GM21529 (cell line): Measurements from ENCODE around the gene TCF12.

Experiments
- ATAC-seq: cut with Tn5 transposase; IDR thresholded peaks from one replicate; pipeline ENCODE4 v1.9.1; 2021; ENCODE audit not compliant: unreplicated experiment

Gene TCF12

DNA sequence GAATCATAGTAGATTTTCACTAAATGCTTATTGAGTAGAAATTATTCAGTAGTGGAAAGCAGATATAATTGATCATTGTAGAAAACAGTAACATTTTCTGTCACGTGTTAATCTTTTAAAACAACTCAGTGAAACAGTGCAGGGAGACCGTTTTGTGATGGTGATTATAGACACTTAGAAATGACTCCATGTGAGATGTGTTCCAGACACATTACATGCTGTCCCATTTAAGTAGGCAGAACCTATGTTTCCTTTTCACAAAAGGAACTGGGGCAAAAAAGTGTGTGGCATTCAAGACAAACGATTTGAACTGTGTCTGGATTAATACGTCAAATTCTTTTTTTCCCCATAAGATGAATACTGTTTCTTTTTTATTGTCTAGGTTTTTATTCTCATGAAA, 126.5 kb downstream of the TCF12 start:
- no peak for ATAC-seq

DNA sequence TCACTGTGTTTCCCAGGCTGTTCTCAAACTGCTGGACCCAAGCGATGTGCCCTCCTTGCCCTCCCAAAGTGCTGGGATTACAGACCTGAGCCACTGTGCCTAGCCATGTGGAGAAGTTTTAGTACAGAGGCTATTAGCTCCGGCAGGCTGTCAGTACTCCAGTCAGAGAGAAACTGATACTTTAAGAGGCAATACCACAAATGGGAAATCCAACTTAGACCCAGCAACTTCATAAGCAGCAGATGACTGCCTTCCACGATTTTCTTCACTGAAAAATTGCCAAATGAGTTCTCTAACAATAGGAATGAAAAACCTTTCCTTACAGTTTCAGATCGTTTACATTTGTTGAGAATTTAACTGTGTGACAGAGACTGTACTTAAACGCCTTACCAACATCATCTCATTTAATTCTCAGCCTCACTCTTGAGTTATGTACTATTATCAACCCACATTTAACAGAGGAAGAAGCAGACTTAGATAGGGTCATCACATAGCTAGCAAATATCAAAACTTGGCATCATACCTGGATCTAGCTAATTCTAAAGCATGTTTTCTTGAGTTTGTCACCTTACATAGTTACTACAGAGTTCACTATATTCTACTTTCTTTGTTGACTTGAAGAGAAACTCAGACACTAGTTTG, 127.4 kb downstream of the TCF12 start:
- ATAC-seq, result peak; percentile 92

DNA sequence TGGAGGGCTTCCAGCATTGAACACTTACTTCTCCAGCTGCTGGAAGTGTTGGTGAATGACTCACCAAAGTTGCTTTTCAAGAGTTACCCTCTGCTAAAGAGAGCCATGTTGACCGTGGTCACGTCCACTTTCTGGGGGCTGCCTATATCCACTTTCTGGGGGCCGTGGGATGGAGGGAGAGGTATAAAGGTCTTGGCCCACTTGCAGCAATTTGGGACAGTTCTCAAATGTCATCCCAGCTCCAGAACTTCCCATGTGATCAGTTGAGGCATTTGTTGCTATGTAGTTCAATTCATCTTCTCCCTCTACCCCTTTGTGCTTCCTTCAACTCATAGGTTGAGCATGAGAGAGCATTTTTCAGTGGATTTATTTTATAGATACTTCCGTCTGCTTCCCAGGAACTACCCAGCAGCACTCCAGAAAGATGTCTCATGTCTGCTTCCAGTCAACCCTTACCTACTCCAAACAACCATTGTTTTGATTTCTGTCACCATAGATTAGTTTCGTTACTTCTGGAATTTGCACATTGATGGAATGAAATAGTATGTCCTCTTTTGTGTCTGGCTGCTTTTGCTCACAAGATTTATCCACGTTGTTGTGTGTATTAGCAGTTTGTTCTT, 130.6 kb downstream of the TCF12 start:
- no peak for ATAC-seq

DNA sequence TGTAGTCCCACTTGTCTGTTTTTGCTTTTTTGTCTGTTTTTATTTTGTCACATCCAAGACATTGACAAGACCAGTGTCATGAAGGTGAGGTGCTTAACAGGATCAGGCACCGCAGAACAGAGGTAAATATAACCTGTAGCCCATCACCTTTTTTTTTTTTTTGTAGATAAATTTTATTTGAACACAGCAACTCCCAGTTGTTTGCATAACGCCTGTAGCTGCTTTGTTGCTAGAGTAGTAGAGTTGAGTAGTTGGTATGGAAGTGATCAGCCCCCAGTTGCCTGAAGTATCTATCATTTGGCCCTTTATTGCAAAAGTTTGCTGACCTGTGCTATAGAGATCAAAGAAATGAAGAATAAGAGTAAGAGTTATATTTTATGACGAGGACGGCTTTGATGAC, 135.0 kb downstream of the TCF12 start:
- no peak for ATAC-seq

DNA sequence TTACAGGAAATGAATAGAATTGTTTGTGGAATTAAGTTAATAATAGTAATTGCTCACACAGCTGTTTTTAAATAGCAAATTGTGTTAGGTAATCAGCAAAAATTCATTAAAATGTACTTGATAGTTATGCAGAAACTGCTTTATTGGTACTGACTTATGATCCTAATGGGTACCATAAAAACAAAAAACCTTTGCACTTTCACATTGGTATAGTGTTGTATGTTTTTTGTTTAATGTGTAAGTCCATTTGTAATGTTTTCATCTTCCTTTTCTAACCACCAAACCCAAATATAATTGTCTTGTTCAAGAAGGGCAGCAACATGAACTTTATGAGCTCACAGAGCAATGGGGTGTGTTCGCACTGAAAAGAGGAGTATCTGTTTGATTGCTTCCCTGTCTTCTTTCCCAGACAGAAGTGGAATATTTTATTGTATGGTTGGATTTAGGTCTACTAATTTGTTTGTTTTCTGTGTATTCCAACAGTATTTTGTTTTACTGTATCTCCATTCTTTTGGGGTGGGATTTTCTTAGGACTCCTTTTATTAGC, 135.8 kb downstream of the TCF12 start:
- no peak for ATAC-seq

DNA sequence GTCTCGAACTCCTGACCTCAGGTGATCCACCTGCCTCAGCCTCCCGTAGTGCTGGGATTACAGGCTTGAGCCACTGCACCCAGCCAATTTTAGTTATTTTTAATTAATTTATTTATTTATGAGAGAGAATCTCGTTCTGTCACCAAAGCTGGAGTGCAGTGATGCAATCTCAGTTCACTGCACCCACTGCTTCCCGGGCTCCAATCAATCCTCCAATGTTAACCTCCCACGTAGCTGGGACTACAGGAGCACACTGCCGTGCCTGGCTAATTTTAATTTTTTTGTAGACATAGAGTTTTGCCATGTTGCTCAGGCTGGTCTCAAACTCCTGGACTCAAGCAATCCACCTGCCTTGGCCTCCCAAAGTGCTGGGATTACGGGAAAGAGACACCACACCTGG, 137.9 kb downstream of the TCF12 start:
- no peak for ATAC-seq

DNA sequence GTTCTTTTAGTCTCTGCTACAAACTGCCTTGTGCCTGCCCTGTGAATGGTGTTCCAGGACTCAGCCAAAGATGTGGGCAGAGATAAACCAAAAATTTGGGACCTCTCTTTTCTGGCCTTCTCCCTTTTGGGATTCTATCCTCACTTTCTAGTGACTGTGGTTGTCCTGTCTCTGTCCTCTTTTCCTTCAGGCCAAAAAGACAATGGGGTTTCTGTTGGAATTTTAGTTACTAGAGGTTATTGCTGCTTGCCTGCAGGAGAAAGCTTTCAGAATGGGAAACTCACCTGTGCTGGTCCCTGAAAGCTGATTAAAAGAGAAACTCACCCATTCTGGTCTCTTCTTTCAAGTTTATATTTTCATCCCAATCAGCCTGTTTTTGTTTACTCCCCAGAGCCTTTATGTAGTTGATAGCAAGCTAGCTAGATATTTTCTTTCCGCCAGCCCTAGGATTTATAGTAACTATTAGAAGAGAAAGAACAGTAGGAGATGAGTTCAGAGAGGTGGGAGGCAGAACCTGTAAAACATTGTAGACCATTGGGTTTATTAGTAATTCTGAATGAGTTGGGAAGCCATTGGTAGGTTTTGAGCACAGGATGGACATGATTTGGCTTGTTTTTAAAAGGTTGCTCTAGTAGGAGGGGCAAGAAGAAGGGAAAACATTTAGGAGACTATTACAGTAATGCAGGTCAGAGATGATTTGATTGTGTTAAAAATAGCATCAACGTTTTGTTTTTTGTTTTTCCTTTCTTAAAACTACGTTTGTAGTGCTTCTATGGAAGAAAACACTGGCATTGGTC, 138.9 kb downstream of the TCF12 start:
- no peak for ATAC-seq

DNA sequence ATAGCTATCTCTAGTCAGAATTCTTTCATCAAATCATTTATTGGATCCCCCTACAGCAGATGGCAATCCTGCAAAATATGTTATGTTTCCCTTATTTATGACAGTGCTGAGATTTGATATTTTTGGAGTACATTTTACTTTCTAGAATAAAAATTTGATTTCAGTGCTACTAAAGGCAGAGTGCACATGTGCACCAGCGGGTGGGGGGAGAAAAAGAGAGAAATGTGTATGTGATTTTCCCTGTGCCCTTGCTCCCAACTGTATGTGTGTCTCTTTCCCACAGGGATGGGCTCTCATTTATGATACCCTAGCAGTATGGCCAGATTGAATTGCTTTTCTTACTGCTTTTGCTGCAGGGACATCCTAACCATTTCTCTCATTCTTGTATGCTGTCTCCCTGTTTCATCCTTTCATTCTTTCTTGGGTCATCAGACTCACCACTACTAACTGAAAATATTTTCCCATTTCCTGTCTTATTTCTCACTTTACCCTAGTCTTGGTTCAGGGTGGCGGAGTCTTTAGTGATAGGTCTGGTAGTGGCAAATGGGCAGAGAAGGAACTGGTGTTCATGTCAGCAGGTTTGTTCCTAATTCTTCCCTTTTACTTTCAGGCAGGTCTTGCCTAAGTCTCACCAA, 140.7 kb downstream of the TCF12 start:
- no peak for ATAC-seq

DNA sequence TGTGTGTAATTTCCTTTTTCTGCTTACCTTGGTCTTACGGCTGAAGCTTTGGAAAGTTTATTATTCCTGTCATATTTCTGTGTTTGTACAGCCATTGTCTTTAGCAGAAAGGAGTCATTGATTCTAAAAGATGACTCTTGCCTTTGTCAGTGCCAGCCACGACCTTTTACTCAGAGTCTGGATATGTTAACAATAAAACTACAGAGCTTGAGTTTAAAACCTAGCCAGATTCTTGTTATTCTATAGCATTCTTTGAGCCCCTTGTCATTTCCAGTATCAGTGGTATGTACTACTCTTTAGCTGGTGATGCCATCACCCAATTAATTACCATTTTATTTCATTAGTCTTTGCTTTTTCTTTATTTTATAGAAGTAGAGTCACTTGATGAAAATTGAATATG, 142.4 kb downstream of the TCF12 start:
- no peak for ATAC-seq

DNA sequence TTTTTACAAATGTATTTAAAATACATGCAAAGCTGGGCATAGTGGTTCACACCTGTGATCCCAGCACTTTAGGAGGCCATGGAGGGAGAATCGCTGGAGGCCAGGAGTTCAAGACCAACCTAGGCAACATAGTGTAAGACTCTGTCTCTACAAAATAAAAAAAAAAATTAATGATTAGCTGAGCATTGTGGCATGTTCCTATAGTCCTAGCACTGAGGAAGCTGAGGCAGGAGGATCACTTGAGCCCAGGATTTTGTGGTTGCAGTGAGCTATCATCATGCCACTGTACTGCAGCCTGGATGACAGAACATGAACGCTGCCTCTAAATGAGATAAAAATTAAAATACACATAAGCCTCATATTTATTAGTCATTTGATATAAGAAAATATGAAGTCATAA, 142.8 kb downstream of the TCF12 start:
- no peak for ATAC-seq

DNA sequence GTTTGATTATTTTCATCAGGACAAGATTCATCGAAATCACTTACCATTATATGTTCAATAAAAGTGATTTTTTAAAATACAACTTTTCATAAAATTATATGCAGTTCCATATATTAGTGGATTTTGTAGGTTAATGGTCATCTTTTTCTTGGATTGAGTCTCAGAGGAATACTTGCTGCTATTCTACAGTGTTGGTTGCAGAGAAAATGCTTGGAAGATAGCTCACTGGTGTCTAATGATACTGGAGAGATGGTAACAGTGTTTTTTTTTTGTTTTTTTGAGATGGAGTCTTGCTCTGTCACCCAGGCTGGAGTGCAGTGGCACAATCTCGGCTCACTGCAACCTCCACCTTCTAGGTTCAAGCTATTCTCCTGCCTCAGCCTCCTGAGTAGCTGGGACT, 143.3 kb downstream of the TCF12 start:
- no peak for ATAC-seq

DNA sequence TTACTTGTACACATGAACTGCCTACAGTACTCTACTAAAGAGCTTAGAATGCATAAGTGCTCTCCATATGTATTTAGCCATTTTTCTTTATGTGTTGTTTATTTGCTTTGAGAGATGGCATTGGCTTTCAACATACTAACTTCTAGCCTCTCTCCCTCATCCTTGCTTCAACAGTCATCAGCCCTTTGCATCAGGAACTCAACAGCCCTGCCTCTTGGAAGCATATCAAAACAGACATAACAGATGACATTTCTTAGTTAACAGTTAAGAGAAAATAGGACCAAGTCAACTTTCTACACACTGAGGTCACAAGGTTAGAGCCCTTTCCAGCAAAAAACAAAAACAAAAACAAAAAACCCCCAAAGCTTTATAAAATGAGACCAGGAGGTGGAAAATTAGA, 145.6 kb downstream of the TCF12 start:
- no peak for ATAC-seq

DNA sequence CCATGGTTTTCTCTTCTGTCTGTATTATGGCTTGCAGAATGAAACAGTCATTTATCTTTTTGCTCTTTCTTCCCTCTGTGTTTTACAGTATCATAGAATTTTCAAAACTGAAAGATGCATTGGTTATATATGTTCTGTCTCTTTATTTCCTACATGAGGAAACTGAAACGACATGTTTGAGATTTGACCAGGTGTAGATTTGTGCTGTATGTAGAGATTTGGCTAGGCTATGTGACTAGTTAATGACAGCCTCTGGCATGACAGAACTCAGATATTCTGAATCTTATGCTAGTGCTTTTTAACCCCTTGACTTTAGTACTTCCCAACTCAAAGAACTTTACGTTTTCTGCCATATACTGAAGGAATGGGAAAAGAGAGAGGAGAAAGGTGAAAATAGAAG, 151.0 kb downstream of the TCF12 start:
- ATAC-seq, result no peak

DNA sequence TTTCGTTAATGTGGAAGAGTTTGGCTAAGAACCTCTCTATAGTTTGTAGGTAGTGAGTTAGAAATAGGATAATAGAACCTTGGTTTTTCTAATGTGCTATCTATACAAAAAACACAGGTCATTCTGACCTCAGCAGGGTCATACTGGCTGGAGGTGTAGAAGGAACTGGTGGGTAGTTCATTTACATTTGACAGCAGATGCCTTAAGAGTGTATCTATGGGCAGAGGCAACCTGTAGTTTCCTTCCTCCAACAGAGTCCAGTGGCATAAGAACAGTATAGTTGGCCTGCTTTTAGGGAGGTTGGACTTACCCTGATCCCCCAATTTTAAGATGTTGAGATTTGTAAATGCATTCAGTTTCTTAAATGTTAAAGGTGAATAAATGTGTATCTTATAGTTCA, 152.2 kb downstream of the TCF12 start:
- no peak for ATAC-seq

DNA sequence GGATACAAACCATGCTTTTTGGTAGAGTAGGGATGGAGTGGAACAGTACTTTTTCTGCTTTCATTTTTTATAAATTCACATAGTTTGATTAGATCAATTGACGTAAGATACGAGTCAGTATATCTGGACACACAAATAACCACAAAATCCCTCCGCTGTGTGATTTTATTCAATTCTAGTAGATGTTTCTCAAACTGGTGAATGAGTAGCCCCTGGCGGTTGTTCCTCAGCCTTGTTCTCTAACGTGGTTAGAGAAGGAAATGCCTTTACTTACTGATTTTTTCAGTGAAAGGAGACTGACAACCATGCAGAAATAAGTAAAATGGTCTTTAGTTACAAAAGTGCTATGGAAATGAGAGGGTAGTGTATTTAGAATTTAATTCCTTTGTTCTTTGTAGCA, 161.0 kb downstream of the TCF12 start:
- no peak for ATAC-seq

DNA sequence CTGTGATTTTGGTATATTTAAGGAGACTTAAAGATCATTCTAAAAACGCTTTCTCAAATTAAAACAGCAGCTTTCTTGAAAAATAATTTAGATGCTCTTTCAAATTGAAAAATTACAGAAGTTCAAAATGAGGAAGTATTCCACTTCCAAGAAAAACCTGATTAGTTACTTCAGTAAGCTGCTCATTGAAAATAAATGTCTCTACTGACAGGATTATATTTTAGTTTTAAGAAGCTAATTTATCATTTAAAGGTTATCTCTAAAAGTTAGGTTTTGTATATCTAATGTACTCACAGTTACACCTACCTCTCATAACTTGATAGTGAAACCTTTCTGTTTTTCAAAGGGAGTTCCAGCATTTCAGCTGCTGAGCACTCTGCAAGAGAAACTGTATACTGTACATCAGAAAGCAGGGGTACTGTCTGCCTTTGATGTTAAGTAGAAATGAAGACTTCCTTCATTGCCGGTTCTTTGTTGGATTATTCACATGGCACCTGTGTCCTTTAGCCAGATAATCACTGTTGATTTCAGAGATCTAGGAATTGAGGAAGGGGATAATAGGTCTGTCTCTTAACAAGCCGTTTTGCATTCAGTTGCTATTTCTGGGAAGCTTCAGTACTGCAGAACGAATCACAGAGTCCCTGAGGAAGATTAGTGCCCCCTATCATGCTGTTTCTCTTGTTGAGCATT, 161.6 kb downstream of the TCF12 start:
- ATAC-seq, result peak; percentile 61

DNA sequence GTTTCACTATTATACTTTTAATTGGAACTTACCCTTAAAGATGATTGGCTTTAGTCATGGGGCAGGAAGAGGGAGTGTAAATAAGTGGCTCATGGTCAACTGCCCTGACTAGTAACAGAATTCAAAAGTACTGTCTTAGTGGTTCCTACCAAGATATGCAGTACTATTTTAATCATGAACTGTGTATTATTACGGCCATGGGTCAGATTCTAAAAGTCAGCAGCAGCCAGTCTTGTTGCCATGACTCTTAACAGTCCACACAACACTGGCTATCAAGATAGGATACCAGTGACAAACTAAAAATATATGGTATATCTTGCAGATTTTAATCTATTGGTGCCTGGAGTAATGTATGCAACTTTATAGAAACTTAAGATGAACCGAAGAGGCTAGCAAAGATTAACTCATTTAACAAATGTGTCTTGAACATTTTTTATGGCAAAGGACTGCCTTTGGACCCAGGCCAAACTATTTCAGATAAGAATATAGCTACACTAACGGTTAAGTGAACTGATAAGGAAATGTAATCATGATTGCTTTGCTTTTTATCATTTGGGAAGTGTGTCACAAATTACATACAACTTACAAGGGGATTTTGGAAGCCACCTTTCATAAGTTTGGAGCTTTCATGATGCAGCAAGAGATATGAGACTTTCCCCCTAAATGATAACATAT, 163.7 kb downstream of the TCF12 start:
- ATAC-seq, result no peak

DNA sequence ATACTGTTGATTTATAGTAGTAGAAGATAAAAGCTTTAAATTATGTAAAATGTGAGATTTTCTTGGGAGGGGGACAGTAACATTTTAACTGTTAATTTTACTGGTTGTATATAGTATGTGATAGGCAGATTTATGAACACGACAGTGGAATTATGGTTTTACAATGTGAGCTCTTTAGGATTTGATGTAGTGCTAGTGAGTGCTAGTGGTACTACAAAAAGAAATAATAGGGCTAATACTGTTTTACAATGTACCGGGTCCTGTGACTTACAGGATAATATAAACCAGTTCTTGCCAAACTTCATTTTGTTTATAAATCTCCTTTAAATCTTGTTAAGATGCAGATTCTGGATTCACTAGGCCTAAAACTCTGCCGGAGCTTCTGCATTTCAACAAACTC, 165.7 kb downstream of the TCF12 start:
- ATAC-seq, result no peak

DNA sequence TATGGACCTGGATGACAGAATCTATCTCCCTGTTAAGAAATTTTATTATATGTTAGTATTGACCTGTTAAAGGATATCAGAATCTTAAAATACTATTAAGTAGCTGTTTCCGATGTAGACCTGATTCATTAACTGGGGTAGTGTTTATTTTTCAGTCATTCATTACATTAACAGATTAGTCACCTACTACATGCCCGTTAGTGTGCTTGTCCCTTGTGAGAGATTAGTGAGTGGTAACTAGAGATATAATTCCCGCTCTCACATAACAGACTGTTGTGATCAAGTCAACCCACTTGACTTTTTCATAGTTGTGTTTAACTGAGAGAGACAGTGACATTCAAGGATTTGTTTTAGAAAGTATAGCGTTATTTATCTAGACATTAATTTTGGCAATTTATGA, 166.8 kb downstream of the TCF12 start:
- ATAC-seq, result no peak

DNA sequence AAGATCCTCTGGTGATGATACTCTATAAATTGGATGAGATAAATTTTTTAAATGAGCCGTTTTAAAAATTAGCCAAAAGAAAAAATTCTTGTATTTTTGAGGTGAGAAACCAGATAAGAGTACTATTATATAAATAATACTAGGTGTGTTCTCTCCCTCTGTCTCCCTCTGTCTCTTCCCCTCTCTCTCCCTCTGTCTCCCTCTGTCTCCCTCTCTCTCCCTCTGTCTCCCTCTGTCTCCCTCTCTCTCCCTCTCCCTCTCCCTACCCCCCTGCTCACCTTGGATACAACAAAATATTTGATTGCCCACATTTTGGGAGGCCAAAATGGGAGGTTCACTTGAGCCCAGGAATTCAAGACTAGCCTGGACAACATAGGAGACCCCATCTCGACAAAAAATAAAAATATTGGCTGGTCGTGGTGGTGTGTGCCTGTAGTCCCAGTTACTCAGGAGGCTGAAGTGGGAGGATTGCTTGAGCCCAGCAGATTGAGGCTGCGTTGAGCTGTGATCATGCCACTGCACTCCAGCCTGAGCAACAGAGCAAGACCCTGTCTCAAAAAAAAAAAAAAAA, 168.5 kb downstream of the TCF12 start:
- ATAC-seq, result no peak
